ENCODE data around the gene ANXA3. TPM values are rescaled to one million over a fixed set of nuclear protein-coding genes. Genes with fewer than 3 reads are reported as not detected.

ANXA3 gene
- total RNA-seq, 6 donors from 2014 or later = 113 to 484 (median 269) TPM

DNA sequence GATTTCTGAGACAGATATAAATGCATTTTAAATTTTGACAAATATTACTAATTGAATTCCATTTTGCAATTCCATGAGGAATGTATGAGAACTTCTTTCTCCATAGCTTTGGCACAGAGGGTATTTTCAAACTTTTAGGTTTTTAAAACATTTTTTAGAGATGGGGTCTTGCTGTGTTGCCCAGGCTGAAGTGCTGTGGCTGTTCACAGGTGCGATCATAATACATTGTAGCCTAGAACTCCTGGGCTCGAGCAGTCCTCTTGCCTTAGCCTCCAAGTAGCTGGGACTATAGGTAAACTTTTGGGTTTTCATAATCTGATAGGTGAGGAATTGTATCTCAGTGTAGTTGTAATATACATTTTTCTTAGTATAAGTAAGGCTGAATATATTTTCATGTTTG, 53.4 kb downstream of the ANXA3 start:
- Histone ChIP-seq H3K9me3 (no peaks in the 10 kb centered on the region), H3K36me3 (peaks cover 0 to 81% (median 5%) of the 10 kb centered on the region in 4 donors), H3K27me3 (no peaks in the 10 kb centered on the region), H3K27ac (no peak overlapping the region), H3K4me3 (no peak overlapping the region), H3K4me1 (no peaks in the 10 kb centered on the region)
- WGBS, 2 donors = 89 to 98% methylated on average over 2 of the region's 2 CpGs
- TF ChIP-seq POLR2A (IDR thresholded peaks at IDR 0.05) = no peak
- TF ChIP-seq POLR2AphosphoS5 (IDR thresholded peaks at IDR 0.05) = no peak
- no peak for TF ChIP-seq CTCF (IDR thresholded peaks at IDR 0.05)
- TF ChIP-seq EP300 (IDR thresholded peaks at IDR 0.05) = no peak
- ATAC-seq (ENCODE audit: low FRiP score in 2 of 2) (no peak), DNase-seq (no peak)

DNA sequence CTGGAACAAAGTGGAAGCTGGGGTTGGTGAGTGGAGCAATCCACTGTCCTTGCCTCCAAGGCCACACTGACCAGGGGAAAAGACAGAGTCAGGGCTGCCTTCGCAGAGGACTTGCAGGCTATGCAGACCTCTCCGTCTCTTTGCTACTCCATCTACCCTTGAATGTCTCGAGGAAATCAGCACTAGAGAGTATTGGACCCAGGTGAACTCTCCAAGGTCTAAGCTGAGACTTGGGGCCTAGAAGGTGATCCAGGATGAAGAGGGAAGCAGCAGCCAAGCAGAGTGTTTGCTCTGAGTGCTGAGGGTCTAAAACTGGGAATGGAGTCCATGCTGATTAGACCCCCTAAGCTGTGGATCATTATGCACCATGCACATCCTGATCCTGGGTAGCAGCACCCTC, 54.5 kb downstream of the ANXA3 start:
- Histone ChIP-seq H3K4me1 (peaks cover 0 to 7% (median 0%) of the 10 kb centered on the region in 4 donors), H3K27ac (no peak overlapping the region), H3K9me3 (no peaks in the 10 kb centered on the region), H3K36me3 (peaks cover 0 to 80% (median 5%) of the 10 kb centered on the region in 4 donors), H3K27me3 (no peaks in the 10 kb centered on the region), H3K4me3 (no peak overlapping the region)
- no peak for DNase-seq
- TF ChIP-seq CTCF (IDR thresholded peaks at IDR 0.05) (no peak), EP300 (IDR thresholded peaks at IDR 0.05) (no peak), POLR2AphosphoS5 (IDR thresholded peaks at IDR 0.05) (no peak), POLR2A (IDR thresholded peaks at IDR 0.05) (no peak)
- ATAC-seq (ENCODE audit: low FRiP score in 2 of 2) = no peak
- WGBS, 2 donors = 98 to 100% methylated on average over 3 of the region's 3 CpGs

- TF ChIP-seq EP300 (IDR thresholded peaks at IDR 0.05) (no peak), CTCF (IDR thresholded peaks at IDR 0.05) (no peak), POLR2AphosphoS5 (IDR thresholded peaks at IDR 0.05) (no peak), POLR2A (IDR thresholded peaks at IDR 0.05) (no peak)
- Histone ChIP-seq H3K27me3 (no peaks in the 10 kb centered on the region), H3K27ac (no peak overlapping the region), H3K4me1 (peaks cover 0 to 7% (median 0%) of the 10 kb centered on the region in 4 donors), H3K4me3 (no peak overlapping the region), H3K36me3 (peaks cover 0 to 74% (median 5%) of the 10 kb centered on the region in 4 donors), H3K9me3 (no peaks in the 10 kb centered on the region)
- ATAC-seq (ENCODE audit: low FRiP score in 2 of 2) = no peak
- WGBS, 2 donors = 93 to 100% methylated on average over 1 of the region's 1 CpG
- no peak for DNase-seq
Measured at GRCh38 chr4:78606530-78607095, 55.0 kb downstream of the ANXA3 start.

- ATAC-seq (ENCODE audit: low FRiP score in 2 of 2) (no peak), DNase-seq (no peak)
- WGBS, 2 donors = 87 to 88% methylated on average over 4 of the region's 4 CpGs
- no peaks in the 10 kb centered on the region for H3K9me3 ChIP-seq
- TF ChIP-seq POLR2AphosphoS5 (IDR thresholded peaks at IDR 0.05) (no peak), POLR2A (IDR thresholded peaks at IDR 0.05) (no peak)
- H3K36me3 ChIP-seq = peaks cover 0 to 54% (median 2%) of the 10 kb centered on the region in 4 donors
- H3K4me1 ChIP-seq = peaks cover 0 to 15% (median 0%) of the 10 kb centered on the region in 4 donors
- H3K27me3 ChIP-seq = no peaks in the 10 kb centered on the region
- no peak overlapping the region for H3K27ac ChIP-seq
- H3K4me3 ChIP-seq = no peak overlapping the region
Measured at GRCh38 chr4:78608684-78609083, 57.1 kb downstream of the ANXA3 start.

DNA sequence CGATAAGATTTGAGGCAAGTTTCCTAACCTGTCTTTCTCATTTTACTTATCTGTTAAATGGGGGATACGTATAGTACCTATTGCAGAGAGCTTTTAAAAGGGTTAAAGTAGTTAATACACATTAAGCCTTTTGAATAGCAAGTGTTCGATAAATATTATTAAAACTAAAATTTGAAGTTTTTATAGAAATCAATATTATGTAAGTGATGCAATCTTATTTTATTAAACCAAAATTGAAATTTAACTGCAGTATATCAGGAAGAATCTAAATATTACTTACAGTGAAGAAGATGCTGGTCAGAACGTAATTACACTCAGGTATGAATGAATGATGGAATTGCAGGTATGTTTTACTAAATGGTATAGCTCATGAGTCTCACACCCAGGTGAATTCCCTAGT, 58.0 kb downstream of the ANXA3 start:
- Histone ChIP-seq H3K4me1 (peaks cover 0 to 19% (median 0%) of the 10 kb centered on the region in 4 donors), H3K9me3 (no peaks in the 10 kb centered on the region), H3K36me3 (peaks cover 0 to 45% (median 2%) of the 10 kb centered on the region in 4 donors), H3K27ac (no peak overlapping the region), H3K27me3 (no peaks in the 10 kb centered on the region), H3K4me3 (no peak overlapping the region)
- 82 to 85% methylated on average over 4 of the region's 4 CpGs for WGBS, 2 donors
- no peak for TF ChIP-seq EP300 (IDR thresholded peaks at IDR 0.05)
- no peak for TF ChIP-seq POLR2A (IDR thresholded peaks at IDR 0.05)
- no peak for TF ChIP-seq POLR2AphosphoS5 (IDR thresholded peaks at IDR 0.05)
- no peak for TF ChIP-seq CTCF (IDR thresholded peaks at IDR 0.05)
- DNase-seq (no peak), ATAC-seq (ENCODE audit: low FRiP score in 2 of 2) (no peak)
